GM21423 (cell line): Measurements from ENCODE around the gene CDC42EP4.
"Not testable (repeated sequence)": the region's sequence is repeated elsewhere in the genome, so short reads cannot be mapped to it uniquely, and the experiment has no call there.

ENCODE experiments used
- ATAC-seq: cut with Tn5 transposase; IDR thresholded peaks from one replicate; pipeline ENCODE4 v1.9.1; 2021; ENCODE audit warnings: mild to moderate bottlenecking, moderate library complexity; ENCODE audit not compliant: unreplicated experiment

Gene CDC42EP4

DNA sequence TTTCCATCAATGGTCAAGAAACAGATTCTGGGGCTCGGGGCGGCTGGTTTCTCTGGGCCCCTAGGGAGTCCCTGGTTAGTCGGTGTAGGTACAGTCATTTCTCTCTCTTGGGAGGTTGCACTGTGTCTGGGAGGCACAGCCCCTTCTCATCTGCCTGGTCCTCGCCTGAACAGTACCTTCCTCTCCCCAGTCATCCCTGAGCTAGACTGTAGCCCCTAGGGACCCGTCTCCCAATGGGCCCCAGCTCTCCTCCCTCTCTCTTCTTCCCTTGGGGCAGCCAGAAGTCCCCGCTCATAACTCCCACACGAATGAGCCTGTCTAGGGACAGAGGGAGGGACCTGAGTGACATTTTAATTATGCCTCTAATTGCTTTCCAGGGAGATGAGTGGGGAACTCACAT, 29.9 kb downstream of the CDC42EP4 start:
- peak; percentile 77 for ATAC-seq

DNA sequence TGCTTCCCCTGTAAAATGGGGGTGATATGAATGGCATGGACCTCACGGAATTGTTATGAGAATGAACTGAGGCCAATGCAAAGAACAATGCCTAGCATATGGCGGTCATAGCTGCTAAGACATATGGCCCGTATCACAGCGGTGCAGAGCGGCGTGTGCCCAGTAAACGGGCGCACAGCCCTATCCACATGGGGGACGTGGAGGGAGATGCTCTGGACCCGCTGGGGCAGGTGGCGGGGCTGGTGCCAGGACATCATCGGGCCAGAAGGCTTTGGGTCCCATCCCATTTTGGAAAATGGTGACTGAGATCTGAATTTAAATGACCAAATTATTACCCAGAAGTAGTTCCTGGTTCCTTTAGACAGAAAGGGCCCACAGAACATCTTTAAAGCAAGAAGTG, 31.6 kb downstream of the CDC42EP4 start:
- ATAC-seq, result no peak

DNA sequence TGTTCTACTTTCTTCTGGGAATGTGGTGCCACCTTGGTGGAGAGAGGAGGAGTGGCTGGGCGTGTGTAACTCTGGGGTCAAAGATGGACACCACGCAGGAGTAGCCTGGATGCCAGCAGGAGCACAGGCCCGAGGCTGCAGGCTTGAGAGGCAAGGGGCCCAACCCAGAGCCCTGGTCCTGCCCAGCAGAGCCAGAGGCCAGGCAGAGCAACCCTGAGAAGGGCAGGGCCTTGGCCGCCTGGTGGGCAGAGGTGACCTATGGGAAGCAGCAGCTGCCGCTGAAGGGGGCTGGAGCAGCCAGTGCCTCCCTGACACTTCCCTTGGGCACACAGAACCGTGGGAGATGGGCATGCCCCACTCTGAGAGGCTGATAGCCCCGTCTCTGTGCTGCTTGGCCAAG, 32.1 kb downstream of the CDC42EP4 start:
- no peak for ATAC-seq

DNA sequence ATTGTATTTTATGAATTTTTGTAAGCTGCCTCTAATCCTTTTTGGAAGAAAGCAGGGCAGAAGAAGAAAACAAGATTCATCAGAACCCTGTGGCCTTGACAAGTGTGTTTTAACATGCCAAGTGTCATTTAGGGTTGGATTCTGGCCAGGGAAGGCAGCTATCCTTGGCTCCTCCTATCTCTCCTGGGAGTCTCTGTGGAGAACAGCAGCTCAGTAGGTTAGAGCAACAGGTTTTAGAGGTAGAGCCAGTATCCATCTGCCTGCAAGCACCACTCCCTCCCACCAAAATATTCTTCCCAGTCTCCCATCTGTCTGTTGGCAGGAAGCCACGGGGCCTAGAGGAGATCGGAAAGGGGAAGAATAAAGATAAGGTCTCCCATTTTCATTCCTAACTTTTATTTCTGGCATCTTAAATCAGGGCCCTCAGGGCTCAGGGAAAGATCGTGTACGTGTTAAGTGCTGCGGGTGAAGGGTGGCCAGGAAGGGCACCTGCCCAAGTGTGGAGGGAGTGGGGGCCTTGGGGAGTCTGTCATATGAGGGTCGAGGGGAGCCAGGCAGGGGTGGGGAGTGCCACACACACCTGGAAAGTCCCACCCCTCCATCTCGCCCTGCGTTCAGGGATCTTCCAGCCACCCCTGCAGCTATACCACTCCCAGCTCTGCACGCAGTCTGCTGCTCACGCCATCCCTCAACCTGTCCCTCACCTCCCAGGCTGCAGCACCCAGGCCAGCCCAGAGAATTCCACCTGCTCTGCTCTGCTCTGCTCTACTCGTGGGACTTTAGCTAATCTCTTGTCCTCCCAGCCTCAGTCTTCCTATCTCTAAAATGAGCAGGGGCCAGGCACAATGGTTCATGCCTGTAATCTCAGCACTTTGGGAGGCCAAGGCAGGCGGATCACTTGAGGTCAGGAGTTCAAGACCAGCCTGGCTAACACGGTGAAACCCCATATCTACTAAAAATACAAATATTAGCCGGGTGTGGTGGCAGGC, 33.0 kb downstream of the CDC42EP4 start:
- ATAC-seq, result no peak

DNA sequence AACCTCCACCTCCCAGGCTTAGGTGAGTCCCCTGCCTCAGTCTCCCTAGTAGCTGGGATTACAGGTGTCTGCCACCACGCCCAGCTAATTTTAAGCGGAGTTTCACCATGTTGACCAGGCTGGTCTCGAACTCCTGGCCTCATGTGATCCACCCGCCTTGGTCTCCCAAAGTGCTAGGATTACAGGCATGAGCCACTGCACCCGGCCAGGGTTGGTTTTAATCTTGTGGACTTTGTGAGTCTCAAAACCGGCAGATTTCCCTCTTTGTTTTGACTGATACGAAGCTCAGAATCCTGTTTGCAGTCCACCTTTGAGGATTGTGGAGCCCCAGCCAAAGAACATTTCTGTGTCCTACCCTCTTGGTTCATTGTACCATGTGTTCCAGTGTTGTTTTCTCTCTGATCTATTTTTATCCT, 33.7 kb downstream of the CDC42EP4 start:
- ATAC-seq, result no peak

DNA sequence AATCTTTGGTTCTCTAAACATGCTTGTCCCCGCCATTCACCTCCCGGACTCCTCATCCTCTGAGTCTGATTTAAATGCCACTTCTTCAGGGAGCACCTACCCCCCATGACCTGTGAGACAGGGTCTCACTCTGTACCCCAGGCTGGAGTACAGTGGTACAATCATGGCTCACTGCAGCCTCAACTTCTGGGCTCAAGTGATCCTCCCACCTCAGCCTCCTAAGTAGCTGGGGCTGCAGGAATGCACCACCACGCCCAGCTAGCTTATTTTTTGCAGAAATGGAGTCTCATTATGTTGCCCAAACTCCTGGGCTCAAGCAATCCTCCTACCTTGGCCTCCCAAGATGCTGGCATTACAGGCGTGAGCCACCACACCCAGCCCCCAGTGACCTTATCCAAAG, 37.3 kb downstream of the CDC42EP4 start:
- no peak for ATAC-seq

DNA sequence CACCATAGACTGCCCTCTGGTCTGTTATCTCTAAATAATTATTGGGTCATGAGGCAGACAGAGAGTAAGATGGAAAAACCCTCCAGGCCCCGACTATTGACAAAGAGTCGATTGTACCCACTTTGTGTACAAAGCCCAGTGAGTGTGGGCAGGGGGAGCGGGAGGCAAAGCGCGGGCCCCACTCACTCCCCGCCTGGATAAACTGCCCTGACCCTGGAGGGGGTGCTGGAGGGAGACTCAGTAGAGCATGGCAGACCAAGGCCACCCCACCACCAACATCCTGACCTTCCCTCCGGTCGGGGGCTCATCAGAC, 38.9 kb downstream of the CDC42EP4 start:
- no peak for ATAC-seq

DNA sequence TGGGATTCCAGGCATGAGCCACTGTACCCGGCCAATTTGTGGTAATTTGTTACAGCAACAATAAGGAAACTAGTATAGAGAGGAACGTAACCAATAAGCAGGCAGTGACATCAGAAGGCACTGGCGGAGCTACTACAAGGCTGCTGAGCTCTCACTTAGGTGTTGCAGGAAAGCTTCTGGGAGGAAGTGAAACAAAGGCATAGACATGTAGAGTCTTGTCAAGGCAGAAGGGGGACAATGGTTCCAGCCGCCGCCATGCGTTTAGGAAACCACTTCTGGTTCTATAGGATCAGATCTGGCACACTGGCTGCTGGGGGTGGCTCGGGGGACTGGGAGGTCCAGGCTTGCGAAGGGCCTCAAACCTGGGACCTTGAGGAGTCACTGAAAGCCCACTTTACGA, 40.7 kb downstream of the CDC42EP4 start:
- no peak for ATAC-seq

DNA sequence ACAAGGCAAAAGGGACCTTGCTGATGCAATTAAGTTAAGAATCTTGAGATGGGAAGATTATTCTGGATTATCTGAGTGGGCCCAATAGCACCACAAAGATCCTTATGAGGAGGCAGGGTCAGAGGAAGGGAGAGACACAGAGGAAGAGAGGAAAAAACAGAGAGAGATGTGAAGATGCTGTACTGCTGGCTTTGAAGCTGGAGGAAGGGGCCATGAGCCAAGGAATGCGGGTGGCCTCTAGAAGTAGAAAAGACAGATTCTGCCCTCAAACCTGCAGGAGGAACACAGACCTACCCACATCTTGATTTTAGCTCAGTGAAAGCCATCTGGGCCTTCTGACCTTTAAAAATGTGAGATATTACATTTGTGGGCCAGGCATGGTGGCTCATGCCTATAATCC, 42.0 kb downstream of the CDC42EP4 start:
- no peak for ATAC-seq

DNA sequence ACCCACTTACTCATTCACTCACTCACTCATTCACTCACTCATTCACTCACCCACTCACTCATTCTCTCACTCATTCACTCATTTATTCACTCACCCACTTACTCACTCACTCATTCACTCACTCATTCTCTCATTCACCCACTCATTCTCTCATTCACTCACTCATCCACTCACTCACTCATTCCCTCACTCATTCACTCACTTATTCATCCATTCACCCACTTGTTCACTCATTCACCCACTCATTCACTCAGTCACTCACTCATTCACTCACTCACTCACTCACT, 42.5 kb downstream of the CDC42EP4 start:
- no peak for ATAC-seq

DNA sequence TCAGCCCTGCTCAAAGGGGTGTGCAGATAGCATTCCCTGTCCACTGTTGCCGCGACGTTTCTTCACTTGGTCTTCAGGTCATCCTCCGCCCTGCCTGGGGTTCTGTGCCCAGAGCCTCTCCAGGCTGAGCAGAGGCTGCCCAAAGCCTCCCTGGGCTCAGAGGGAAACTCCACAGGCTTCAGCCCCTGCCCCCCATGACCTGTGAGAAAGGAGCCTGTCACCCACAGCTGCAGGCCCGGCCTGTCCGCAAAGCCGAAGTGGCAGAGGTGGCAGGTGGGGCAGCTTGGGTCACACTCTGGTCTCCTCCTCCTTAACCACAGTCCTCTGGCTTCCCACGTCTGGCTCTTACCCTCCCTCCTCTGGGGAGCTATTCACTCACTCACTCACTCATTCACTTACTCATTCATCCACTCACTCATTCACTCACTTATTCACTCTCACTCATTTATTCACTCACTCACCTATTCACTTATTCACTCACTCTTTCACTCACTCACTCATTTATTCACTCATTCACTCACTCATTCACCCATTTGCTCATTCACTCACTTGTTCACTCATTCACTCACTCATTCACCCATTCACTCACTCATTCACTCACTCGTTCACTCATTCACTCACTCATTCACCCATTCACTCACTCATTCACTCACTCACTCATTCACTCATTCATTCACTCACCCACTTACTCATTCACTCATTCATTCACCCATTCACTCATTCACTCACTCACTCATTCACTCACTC, 43.0 kb downstream of the CDC42EP4 start:
- no peak for ATAC-seq

DNA sequence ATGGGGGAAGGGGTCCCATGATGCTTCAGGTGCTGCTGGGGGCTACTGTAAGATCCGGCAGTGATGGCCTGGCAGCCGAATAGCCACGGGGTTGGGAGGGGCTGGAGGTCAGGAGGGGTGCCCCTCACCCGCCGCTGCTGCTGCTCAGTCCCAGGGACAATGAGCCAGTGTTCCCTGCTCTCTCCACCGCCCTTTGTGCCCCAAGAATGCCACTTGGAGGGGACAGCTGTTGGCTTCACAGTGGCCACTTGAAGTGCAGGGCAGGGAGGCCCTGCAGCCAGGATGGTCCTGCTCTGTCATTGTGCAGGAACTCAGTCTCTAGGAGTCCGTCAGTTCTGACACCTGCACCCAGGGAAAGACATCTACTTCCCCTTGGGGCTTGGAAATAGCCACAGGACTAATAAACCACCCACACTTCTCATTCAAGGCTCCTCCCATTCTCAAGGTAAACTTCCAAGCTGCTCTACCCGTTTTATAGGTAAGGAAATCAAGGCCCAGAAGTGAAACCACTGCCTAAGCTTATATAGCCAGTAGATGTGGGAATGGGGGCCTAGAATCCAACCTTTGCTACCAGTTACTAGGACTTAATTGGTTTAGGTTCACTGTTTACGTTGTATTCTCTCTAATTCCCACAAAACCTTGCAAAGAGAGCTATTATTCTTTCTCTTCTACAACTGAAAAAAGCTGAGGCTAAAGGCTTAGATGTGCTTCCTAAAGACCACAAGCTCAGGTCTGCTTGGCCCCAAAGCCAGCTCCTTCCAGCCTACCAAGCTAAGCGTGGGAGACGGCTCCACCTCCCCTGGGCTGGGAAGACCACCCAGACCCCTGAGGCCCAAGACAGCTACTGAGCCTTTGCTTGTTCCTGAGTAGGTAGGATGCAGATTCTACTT, 43.9 kb downstream of the CDC42EP4 start:
- ATAC-seq, result no peak

DNA sequence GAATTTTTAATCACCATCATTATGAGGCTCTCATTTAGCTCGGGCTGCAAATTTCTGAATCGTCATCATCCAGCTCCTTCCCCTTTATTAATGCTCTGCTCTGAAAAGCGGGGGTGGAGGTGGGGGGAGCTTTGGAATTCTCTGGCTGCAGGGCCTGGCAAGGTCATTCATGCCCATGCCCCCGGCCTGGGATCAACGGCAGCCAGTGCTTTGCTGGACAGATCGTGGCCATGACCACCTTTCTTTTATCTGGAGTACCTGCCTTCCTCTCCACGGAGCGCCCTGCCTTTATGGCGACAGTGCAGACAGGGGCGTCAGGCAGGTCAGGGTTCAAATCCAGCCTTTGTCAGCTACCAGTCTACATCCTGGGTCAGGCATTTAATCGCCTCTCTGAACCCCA, 45.0 kb downstream of the CDC42EP4 start:
- ATAC-seq, result no peak

DNA sequence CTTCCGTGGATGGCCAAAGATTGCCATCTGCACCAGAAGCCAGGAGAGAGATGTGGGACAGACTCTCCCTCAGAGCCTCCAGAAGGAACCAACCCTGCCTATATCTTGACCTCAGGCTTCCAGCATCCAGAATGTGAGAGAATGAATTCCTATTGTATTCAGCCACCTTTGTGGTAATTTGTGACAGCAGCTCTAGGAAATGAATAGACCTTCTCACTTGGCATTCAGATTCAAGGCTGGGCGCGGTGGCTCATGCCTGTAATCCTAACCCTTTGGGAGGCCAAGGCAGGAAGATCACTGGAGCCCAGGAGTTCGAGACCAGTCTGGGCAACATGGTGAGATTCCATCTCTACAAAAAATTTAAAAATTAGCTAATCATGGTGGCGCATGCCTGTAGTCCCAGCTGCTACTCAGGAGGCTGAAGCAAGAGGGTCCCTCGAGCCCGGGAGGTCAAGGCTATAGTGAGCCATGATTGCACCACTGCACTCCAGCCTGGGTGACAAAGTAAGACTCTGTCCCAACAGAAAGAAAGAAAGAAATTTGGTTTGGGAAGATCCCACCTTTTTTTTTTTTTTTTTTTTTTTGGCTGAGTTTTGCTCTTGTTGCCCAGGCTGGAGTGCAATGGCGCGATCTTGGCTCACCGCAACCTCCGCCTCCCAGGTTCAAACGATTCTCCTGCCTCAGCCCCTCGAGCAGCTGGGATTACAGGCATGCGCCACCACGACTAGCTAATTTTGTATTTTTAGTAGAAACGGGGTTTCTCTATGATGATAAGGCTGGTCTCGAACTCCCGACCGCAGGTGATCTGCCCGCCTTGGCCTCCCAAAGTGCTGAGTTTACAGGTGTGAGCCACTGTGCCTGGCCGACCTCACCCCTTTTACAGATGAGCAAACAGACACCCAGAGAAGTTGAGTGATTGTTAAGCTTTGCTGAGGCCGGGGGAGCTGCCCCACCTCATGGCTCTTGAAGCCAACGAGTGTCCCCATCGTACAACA, 45.9 kb downstream of the CDC42EP4 start:
- no peak for ATAC-seq

DNA sequence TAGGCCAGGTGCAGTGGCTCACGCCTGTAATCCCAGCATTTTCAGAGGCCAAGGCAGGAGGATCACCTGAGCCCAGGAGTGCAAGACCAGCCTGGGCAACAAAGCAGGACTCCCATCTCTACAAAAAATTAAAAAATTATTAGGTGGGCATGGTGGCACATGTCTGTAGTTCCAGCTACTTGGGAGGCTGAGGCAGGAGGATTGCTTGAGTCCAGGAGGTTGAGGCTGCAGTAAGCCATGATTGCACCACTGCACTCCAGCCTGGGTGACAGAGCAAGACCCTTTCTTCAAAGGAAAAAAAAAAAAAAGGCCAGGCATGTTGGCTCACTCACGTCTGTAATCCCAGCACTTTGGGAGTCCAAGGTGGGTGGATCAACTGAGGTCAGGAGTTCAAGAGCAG, 47.4 kb downstream of the CDC42EP4 start:
- not testable (repeated sequence) for ATAC-seq

DNA sequence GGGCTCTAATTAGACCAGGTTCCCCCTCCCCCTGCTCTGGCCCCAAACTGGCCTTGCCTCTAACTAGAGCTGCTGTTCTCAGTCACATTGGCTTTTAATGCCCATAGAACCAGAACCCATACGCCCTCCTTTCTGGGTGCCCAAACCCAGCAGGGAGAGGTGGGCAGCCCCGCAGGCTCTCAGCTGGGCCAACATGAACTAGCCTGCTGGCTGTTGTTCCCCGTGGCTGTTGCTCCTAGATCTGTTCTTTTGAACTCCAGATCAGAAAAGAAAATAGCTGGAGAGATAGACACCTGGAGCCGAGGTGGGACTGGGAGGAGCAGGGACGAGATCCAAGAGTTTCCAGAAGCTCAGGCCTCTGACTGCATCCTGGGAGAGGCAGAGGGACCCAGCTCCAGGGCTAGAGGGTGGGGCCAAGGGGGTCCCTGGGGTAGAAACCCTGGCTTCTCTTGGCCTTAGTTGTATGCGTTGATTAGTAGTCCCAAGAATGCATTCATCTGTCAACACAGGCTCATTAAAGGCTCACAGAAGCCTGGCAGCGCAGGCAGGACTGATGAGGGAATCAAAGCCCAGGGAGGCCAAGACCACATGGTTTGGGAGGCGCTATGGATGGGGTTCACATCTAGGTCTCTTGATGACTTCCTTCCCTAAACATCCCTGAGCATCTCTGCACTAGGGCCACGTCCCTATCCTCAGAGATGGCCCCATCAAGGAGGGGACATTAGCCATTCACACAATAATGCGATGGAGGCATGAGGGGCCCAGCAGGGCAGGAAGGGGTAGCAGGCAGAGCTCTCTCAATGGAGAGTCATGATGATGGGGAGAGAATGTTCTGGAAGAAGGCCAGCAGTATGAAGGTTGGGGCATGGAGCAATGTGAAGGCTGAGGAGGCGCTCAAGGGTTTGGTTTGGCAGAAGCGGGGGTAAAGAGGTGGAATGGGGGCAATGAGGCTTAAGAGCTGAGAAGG, 48.8 kb downstream of the CDC42EP4 start:
- no peak for ATAC-seq

DNA sequence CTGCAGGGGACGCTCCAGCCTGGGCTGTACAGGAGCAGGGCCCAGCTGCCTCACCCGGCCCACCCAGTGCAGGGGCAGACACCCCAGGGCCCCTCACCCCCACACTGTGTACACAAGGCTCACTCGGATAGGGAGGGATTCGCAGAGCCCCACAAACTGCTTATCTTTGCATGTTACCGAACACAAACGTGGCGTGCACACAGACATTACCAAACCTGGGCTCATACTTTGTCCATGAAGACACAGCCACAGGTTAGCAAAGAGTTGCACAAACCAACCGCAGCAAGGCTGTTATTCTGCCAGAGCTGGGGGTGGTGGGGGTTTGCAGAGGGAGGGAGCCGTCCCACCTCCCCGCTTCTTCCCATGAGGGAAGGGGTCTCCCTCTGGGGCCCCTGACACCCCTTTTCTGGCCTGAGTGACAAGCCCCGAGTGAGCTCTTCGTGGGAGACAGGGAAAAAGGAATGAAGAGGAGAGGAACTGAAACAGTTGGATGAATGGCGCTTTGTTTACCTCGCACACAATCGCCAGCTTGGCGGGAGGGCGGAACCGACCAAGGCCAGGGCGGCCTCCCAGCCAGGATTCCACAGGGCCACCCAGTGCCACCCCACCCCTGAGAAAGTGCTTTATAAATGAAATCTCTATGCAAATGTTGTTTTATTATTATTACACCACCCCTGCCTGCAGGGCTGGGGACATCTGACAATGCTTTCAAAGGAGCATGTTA, 49.7 kb downstream of the CDC42EP4 start:
- no peak for ATAC-seq

DNA sequence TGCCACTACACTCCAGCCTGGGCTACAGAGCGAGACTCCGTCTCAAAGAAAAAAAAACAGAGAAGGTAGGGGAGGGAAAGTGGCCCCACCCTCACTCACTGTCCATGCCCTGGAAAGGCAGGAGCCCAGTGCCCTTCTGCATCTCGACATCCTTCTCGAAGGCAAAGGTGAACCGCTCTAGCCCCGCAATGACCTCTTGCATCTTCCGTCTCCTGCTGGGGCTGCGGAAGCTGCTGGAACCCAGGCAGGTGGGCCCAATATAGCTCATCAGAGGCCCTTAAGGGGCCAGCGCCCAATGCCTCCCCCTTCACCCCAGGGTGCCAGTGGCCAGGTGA, 50.2 kb downstream of the CDC42EP4 start, which contains the start of gene CPSF4L:
CPSF4L (minus strand) TSS at position 264 of the 335 bp plus-strand sequence; CDS start at position 202, 62 bp downstream.
- ATAC-seq, result no peak
